Breast epithelium (tissue), 3 donors: Measurements from ENCODE around the gene PLEKHG4B.

Experiments
- CTCF ChIP-seq, 3 donors: fragments of 450-650 bp; IDR thresholded peaks; one replicate each; pipeline ENCODE4 v1.5.1; 2016 to 2017; ENCODE audit warnings: antibody characterized with exemption in 3 of 3, mild to moderate bottlenecking in 3 of 3, moderate library complexity in 3 of 3
- POLR2A ChIP-seq: fragments of 450-650 bp; IDR thresholded peaks from one replicate; pipeline ENCODE4 v1.6.1; 2016; ENCODE audit warnings: antibody characterized with exemption, mild to moderate bottlenecking, moderate library complexity
- POLR2AphosphoS5 ChIP-seq, 3 donors: sonication (generic); formaldehyde crosslinking; IDR thresholded peaks; one replicate each; pipeline ENCODE4 v1.6.1; 2017; ENCODE audit warnings: antibody characterized with exemption in 3 of 3

GRCh38 chr5:179401-179800, 87.4 kb downstream of the PLEKHG4B start:
- TF ChIP-seq CTCF (IDR thresholded peaks at IDR 0.05) (no peak), POLR2AphosphoS5 (IDR thresholded peaks at IDR 0.05) (no peak), POLR2A (no peak)
